Left hindlimb (tissue), 1 donor: ENCODE data around the gene NEU4.

Experiments used
- DNase-seq: peaks from one replicate; pipeline ENCODE4 v3.0.0-alpha.2; 2018

The NEU4 gene

GRCh38 chr2:241865957-241866789, 57.2 kb downstream of the NEU4 start:
- peak; percentile 63 for DNase-seq
